ENCODE measurements around the gene BRD4.

The BRD4 gene

GRCh38 chr19:15256708-15257331, 75.5 kb downstream of the BRD4 start:
- TF ChIP-seq FOXP2 (optimal IDR thresholded peaks at IDR 0.05; ENCODE audit: borderline replicate concordance, extremely low read depth, extremely low read length, insufficient read depth), result no peak
- no peak for TF ChIP-seq TAF1 (IDR thresholded peaks at IDR 0.05; ENCODE audit: borderline replicate concordance, insufficient read depth, low read length)
- TF ChIP-seq SIN3A (IDR thresholded peaks at IDR 0.05; ENCODE audit: borderline replicate concordance, insufficient read depth, low read length), result no peak
- TF ChIP-seq, protein P1, sequence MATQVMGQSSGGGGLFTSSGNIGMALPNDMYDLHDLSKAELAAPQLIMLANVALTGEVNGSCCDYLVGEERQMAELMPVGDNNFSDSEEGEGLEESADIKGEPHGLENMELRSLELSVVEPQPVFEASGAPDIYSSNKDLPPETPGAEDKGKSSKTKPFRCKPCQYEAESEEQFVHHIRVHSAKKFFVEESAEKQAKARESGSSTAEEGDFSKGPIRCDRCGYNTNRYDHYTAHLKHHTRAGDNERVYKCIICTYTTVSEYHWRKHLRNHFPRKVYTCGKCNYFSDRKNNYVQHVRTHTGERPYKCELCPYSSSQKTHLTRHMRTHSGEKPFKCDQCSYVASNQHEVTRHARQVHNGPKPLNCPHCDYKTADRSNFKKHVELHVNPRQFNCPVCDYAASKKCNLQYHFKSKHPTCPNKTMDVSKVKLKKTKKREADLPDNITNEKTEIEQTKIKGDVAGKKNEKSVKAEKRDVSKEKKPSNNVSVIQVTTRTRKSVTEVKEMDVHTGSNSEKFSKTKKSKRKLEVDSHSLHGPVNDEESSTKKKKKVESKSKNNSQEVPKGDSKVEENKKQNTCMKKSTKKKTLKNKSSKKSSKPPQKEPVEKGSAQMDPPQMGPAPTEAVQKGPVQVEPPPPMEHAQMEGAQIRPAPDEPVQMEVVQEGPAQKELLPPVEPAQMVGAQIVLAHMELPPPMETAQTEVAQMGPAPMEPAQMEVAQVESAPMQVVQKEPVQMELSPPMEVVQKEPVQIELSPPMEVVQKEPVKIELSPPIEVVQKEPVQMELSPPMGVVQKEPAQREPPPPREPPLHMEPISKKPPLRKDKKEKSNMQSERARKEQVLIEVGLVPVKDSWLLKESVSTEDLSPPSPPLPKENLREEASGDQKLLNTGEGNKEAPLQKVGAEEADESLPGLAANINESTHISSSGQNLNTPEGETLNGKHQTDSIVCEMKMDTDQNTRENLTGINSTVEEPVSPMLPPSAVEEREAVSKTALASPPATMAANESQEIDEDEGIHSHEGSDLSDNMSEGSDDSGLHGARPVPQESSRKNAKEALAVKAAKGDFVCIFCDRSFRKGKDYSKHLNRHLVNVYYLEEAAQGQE (IDR thresholded peaks at IDR 0.05; ENCODE audit: insufficient read depth in 1 of 2, low read depth in 2 of 2, low read length in 2 of 2), result no peak
- no peak for TF ChIP-seq POLR2AphosphoS5 (IDR thresholded peaks at IDR 0.05; ENCODE audit: low read depth, low read length)

DNA sequence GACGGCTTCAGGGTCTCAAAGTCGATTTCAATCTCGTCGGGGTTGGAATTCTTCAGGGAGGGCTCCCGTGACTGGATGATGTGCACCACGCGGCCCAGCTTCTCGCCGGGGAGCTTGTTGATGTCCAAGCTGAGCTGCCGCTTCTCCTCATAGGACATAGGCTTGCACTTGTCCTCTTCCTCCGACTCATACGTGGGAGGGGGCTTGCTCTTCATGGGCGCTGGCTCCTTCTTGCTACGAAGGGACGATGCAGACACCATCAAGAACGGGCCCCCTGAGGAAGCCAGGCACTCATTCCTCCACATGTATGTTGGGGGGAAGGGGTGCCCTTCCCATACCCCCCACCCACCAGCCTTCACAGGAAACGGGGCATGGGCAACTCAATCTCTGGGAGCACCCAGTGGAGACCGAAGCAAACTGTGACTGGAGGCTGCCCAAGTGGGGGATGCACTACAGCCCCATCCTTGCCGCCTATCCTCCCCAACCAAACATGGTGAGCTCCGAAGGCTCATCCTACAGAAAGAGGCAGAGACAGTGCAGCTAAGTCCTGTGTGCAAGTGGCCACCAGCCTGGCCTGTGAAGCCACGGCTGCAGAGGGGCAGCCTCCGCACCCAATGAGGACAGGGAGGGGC, 76.9 kb downstream of the BRD4 start:
- TF ChIP-seq POLR2AphosphoS5 (IDR thresholded peaks at IDR 0.05; ENCODE audit: low read depth, low read length), result 0 out of 2 replicates have a peak, but pooled peaks have one; percentile 10
- TF ChIP-seq SIN3A (IDR thresholded peaks at IDR 0.05; ENCODE audit: borderline replicate concordance, insufficient read depth, low read length), result no peak

DNA sequence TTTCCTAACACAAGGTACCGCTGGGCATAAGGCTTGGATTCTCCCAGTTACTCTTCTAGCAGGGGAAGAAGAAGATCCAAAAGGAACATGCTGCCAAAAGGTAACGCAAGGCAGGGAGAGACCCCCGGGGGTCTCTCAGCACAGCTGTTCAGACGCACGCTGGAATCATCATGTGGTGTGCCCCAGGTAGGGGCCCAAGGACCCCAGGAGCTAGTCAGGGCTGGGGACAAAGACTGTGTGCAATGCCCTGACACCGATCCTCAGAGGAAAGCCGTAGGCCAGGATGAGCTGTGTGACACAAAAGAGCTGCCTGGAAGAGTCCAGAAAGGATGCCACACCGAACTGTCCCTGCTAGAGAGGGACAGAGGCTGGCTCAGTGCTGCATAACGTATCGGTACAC, 77.8 kb downstream of the BRD4 start:
- TF ChIP-seq POLR2AphosphoS5 (IDR thresholded peaks at IDR 0.05; ENCODE audit: low read depth, low read length), result no peak
- no peak for TF ChIP-seq SIN3A (IDR thresholded peaks at IDR 0.05; ENCODE audit: borderline replicate concordance, insufficient read depth, low read length)
- TF ChIP-seq, protein P1 (IDR thresholded peaks at IDR 0.05; ENCODE audit: insufficient read depth in 1 of 2, low read depth in 2 of 2, low read length in 2 of 2), result no peak
- TF ChIP-seq FOXP2 (optimal IDR thresholded peaks at IDR 0.05; ENCODE audit: borderline replicate concordance, extremely low read depth, extremely low read length, insufficient read depth), result no peak
- TF ChIP-seq TAF1 (IDR thresholded peaks at IDR 0.05; ENCODE audit: borderline replicate concordance, insufficient read depth, low read length), result no peak

GRCh38 chr19:15253513-15253912, 78.8 kb downstream of the BRD4 start:
- no peak for TF ChIP-seq POLR2AphosphoS5 (IDR thresholded peaks at IDR 0.05; ENCODE audit: low read depth, low read length)

DNA sequence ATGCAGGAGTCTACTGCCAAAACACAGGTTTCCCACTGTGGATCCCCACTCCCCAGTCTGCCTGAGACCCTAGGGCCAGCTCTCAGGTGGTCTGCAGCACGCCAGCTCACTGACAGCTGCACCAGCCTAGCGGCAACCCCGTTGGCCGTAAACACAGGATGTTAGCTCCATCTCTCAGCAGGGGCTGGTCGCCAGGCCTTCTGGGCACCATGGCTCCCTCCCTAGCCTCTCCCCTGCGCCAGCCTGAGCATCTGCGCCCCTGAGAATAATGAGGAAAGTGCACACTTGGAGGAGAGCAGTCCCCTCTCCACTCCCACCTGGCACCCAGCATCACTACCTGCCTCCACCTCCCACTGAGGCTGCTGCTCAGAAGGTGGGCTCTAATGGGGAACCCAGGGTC, 79.3 kb downstream of the BRD4 start:
- TF ChIP-seq FOXP2 (optimal IDR thresholded peaks at IDR 0.05; ENCODE audit: borderline replicate concordance, extremely low read depth, extremely low read length, insufficient read depth), result peak; percentile 22
- TF ChIP-seq, protein P1 (IDR thresholded peaks at IDR 0.05; ENCODE audit: insufficient read depth in 1 of 2, low read depth in 2 of 2, low read length in 2 of 2), result no peak

GRCh38 chr19:15252398-15253018, 79.8 kb downstream of the BRD4 start:
- no peak for TF ChIP-seq POLR2AphosphoS5 (IDR thresholded peaks at IDR 0.05; ENCODE audit: low read depth, low read length)
- TF ChIP-seq FOXP2 (optimal IDR thresholded peaks at IDR 0.05; ENCODE audit: borderline replicate concordance, extremely low read depth, extremely low read length, insufficient read depth), result no peak
- TF ChIP-seq SIN3A (IDR thresholded peaks at IDR 0.05; ENCODE audit: borderline replicate concordance, insufficient read depth, low read length), result no peak
- no peak for TF ChIP-seq TAF1 (IDR thresholded peaks at IDR 0.05; ENCODE audit: borderline replicate concordance, insufficient read depth, low read length)
- TF ChIP-seq, protein P1 (IDR thresholded peaks at IDR 0.05; ENCODE audit: insufficient read depth in 1 of 2, low read depth in 2 of 2, low read length in 2 of 2), result no peak
